ENCODE measurements around the gene KRT9.

DNA sequence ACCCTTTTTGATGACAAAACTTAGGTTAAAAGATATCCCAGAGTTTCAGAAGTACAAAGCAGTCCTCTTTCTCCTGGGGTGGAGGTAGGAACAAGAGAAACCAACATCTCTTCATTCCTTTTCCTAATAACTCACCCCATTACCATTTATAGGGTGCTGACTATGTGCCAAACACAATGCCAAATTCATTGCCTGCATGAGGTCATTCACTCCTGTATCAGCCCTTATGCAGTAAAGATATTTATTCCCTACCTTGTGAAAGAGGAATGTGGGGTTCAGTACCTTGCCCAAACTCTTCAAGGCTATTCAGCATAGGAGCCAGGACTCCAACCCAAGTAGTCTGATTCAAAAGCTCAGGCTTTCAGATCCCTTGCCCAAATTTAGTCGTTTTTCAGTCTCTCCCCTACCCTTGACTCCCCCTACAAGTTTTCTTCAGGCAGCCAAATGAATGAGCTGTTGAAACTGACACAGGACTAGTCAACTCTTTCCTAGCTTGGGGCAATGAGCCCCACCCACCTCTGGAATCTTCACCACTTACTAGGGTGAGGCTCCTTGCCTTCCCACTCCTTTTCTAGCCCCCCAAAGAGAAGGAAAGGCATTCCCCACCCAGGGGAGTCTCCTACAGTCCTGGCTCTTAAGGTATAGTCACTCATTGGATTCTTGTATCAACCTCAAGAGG lies 9.0 kb upstream of the KRT9 start:
- TF ChIP-seq CTCF (IDR thresholded peaks at IDR 0.05) (no peak), POLR2A (IDR thresholded peaks at IDR 0.05; ENCODE audit: low read length) (no peak), EP300 (IDR thresholded peaks at IDR 0.05) (no peak)
- TF ChIP-seq, protein P1, sequence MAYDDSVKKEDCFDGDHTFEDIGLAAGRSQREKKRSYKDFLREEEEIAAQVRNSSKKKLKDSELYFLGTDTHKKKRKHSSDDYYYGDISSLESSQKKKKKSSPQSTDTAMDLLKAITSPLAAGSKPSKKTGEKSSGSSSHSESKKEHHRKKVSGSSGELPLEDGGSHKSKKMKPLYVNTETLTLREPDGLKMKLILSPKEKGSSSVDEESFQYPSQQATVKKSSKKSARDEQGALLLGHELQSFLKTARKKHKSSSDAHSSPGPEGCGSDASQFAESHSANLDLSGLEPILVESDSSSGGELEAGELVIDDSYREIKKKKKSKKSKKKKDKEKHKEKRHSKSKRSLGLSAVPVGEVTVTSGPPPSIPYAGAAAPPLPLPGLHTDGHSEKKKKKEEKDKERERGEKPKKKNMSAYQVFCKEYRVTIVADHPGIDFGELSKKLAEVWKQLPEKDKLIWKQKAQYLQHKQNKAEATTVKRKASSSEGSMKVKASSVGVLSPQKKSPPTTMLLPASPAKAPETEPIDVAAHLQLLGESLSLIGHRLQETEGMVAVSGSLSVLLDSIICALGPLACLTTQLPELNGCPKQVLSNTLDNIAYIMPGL (CRISPR knock-in tag; IDR thresholded peaks at IDR 0.05; ENCODE audit: borderline replicate concordance), result no peak

Measured in A549 (cell line).